NT2/D1 (cell line): ENCODE data around the gene ANKRD13D.

Experiments
- SUZ12 ChIP-seq: IDR thresholded peaks from 2 replicates; pipeline ENCODE4 v1.6.1; 2011; ENCODE audit not compliant: insufficient read length, insufficient read depth; ENCODE audit errors: extremely low read depth
- YY1 ChIP-seq: IDR thresholded peaks from 2 replicates; pipeline ENCODE4 v1.6.1; 2011; ENCODE audit not compliant: insufficient read length, insufficient read depth
- ZNF274 ChIP-seq: IDR thresholded peaks from 2 replicates; pipeline ENCODE4 v1.6.1; 2011; ENCODE audit warnings: mild to moderate bottlenecking, low read depth, low read length

GRCh38 chr11:67268081-67268961 is 20.8 kb upstream of the ANKRD13D start:
- TF ChIP-seq ZNF274 (no peak), YY1 (no peak), SUZ12 (no peak)
